H1 (cell line): ENCODE measurements around the gene VPS35L. TPM values are rescaled to one million over a fixed set of nuclear protein-coding genes. Genes with fewer than 3 reads are reported as not detected.

Source experiments
- HDAC2 ChIP-seq, 2 experiments: fragments of 300-600 bp in 1 of 2; sonication (generic) in 1 of 2; IDR thresholded peaks; 2 replicates each; pipeline ENCODE4 v1.6.1; 2011 to 2012; ENCODE audit warnings: low read depth in 2 of 2, low read length in 2 of 2, mild to moderate bottlenecking in 2 of 2, moderate library complexity in 2 of 2, borderline replicate concordance in 1 of 2, inconsistent platforms in 1 of 2
- RAD21 ChIP-seq, 2 experiments: IDR thresholded peaks in 1 of 2; conservative IDR thresholded peaks in 1 of 2; 2 replicates each; pipeline ENCODE4 v1.6.1; 2011; ENCODE audit warnings: low read depth in 2 of 2, low read length in 2 of 2, improper control_type of control experiment in 1 of 2, inconsistent platforms in 1 of 2, mild to moderate bottlenecking in 1 of 2, moderate library complexity in 1 of 2
- SIN3A ChIP-seq, 2 experiments: IDR thresholded peaks in 1 of 2; conservative IDR thresholded peaks in 1 of 2; 2 replicates each; pipeline ENCODE4 v1.6.1; 2011 to 2012; ENCODE audit warnings: low read length in 2 of 2, improper control_type of control experiment in 1 of 2, low read depth in 1 of 2, mild to moderate bottlenecking in 1 of 2
- polyA plus RNA-seq, 7 experiments: library from polyadenylated mRNA; depleted of rRNA in 3 of 7; stranded (reverse) in 5 of 7; unstranded in 2 of 7; fragments of >200 nt in 5 of 7; fragments of 200-250 nt in 2 of 7; gene quantifications; 1 replicate in 5 of 7; 2 replicates in 1 of 7; 4 replicates in 1 of 7; pipeline versions ENCODE4 v1.2.1 to v1.2.3, GENCODE V29; 2011 to 2013; ENCODE audit warnings: missing spikeins in 2 of 7, mixed read lengths in 2 of 7
- total RNA-seq: library from RNA; stranded (reverse); fragmentation: NEBNext Ultra II Directional; extraction: Animal tissue kit (Norgen Biotek cat#: 25700); gene quantifications from 2 replicates; pipeline ENCODE4 v1.2.1, GENCODE V29; 2021

VPS35L gene
- total and polyA plus RNA-seq, 2 of the 8 experiments (the other 6 are each of a cell fraction or from before 2014, with no cell fraction given), result 31.5 to 57.1 TPM

DNA sequence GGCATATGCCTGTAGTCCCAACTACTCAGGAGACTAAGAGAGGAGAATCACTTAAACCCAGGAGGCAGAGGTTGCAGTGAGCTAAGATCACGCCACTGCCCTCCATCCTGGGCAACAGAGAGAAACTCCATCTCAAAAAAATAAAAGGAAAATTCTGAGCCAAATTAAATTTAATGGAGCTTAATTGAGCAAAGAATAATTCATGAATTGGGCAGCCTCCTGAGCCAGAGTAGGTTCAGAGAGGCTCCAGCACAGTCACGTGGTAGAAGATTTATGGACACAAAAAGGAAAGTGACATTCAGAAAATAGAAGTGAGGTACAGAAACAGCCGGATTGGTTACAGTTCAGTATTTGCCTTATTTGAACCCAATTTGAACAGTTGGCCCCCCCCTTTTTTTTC lies 10.9 kb downstream of the VPS35L start (continued):
- TF ChIP-seq HDAC2 (IDR thresholded peaks at IDR 0.05; ENCODE audit: borderline replicate concordance in 1 of 2, low read depth in 2 of 2, low read length in 2 of 2) (no peak), RAD21 (IDR thresholded peaks at IDR 0.05 in 1 of 2, conservative IDR thresholded peaks at IDR 0.05 in 1 of 2; ENCODE audit: low read depth in 2 of 2, low read length in 2 of 2) (no peak), SIN3A (conservative IDR thresholded peaks at IDR 0.05 in 1 of 2, IDR thresholded peaks at IDR 0.05 in 1 of 2; ENCODE audit: low read depth in 1 of 2, low read length in 2 of 2) (no peak)
